NCI-H128 (cell line): ENCODE results near the gene AP1S3.

Experiments used
- DNase-seq: peaks from one replicate; lab custom pipeline; 2025; ENCODE audit not compliant: unreplicated experiment; lab: John Stamatoyannopoulos, UW

The AP1S3 gene

DNA sequence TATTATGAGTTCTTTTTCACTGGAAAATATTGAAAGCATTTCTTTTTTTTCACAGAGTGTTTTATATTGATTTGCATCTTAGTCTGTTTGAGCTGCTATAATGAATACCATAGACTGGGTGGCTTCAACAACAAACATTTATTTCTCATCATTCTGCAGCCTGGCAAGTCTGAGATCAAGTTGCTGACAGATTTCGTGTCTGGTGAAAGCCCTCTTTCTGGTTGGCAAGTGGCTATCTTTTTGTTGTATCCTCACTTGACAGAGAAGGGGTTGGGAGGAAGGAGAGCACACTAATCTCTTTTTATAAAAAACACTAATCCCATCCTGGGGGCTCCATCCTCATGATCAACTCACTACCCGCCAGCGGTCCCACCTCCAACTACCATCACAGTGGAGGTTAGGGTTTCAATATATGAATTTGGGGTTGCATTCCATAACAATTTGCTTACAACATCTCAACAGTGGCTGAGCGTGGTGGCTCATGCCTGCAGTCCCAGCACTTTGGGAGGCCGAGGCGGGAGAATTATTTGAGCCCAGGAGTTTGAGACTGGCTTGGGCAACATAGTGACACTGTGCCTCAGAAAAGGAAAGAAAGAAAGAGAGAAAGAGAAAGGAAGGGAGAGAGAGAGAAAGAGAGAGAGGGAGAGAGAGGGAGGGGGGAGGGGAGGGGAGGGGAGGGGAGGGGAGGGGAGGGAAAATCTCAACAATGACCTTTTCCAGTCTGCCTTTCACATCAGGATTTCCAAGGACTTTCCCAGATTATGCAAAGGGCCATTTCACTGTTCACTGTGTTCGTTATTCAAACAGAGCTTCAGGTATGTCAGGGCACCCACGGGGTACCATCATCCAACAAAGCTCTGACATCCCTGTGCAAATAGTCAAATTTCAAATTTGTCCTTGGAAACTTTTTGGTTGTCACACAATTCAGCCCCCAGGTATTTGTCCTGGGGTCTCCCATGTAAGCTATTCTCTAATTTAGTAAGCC is 111.1 kb downstream of the AP1S3 start:
- DNase-seq, result no peak

DNA sequence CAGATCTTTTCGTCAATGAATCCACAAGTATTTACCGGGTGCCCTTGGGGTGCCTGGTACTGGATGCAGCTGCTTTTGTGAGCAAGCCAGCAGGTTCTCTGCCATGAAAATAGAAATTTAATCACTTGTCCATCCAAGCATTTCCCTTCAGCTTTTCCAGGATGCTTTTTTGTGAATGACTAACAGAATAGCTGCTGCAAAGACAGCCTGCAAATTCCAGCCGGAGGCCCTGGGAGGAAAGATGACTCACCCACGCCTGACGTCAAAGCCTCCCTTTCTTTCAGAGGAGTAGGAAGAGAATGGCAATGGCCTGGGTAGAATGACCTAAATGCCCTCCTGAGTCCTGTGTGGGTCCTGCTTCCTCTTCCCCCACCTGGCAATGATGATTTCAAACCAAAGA is 111.9 kb downstream of the AP1S3 start:
- DNase-seq, result no peak

DNA sequence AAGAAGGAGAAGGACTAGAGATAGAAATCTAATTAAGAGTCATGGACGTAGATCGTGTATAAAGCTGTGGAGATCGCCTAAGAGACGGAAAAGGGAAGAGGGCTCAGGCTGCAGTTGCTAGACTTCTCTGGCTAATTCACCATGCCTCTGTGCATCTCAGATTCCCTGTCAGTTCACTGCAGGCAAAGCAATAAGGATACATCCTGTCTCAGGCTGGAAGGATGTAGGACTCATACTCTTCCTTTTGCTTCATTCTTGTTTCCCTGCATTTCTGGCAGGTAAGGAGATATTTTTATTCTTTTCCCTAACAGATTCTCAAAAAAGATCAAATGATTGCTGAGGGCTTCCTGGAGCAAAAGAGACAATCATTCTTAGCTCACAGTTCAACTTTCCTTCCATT is 112.5 kb downstream of the AP1S3 start:
- DNase-seq, result no peak

DNA sequence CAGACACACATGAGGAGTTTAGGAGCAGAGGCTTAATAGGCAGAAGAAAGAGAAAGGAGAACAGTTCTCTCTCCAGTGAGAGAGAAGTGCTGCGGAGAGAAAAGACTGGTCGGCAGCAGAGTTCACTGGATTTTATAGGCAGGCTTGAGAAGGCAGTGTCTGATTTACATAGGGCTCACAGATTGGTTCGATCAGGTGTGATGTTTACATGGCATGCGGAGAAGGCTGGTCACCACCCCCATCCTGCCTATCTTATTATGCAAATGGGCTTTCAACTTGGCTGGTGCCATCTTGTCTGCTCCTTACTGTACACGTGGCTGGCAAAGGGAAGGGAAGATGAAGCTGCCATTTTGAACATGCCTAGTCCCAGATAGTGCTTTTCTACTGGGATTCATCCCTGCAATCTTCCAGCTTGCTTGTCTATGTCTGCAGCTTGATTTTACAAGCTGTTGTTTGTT is 113.4 kb downstream of the AP1S3 start:
- DNase-seq, result no peak

DNA sequence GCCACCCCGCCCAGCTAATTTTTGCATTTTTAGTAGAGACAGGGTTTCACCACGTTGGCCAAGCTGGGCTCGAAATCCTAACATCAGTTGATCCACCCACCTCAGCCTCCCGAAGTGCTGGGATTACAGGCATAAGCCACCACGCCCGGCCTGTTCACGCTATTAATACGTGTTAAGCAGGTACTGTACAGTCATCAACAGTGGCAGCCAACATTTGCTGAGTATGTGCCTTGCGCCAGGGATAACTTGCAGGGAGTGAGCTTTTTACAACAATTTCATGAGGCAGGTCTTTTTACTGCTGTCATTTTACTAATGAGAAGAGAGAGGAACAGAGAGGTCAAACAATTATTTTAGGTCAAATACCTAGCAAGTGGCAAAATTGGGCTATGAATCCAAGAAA is 115.2 kb downstream of the AP1S3 start:
- DNase-seq, result no peak

DNA sequence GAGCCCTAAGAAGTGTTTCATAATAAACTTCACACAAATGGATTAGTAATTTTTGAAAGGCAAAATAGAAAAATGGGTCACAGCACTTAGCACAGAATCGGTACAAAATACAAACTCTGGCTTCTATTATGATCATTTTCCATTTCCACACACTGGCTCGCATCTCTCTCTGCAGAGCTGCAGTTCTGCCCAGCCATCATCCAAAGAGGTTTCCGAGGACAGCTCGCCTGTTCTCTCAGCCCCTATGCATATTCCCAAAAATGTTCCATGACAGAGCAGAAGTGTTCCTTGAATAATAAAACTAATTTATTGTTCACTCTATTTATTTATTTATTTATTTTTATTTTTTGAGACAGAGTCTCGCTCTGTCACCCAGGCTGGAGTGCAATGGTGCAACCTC is 115.6 kb downstream of the AP1S3 start:
- DNase-seq, result no peak

DNA sequence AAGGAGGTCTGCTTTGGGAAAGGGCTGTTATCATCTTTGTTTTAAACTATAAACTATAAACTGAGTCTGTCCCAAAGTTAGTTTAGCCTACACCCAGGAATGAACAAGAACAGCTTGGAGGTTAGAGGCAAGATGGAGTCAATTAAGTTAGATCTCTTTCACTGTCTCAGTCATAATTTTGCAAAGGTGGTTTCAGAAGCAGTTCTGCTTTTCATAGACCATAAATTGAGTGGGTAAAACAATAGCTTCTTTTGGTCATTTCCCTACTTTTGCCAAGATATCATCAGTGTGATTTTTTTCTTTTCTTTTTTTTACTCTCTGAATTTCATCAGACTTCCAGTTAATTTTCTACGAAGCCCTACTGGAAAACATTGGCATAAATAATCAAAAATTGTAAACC is 117.0 kb downstream of the AP1S3 start:
- DNase-seq, result no peak

DNA sequence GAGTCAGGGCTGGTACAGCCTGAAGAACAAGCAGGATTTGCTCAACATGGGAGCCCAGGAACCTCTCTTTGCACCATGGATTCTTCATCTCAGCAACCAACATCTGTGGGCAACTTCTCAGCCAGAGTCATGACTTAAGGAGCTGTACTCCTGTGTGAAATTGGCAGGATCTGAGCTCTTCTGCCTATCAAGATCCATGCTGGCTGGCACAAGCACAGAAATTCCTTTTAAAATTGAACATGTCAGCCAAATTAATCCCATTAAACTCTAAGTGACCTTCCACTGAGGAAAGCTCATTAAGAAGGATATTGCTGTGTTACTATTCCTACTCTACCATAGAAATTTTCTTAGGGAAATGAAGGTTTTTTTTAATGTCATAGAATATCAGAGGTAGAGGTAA is 124.7 kb downstream of the AP1S3 start:
- DNase-seq, result no peak

DNA sequence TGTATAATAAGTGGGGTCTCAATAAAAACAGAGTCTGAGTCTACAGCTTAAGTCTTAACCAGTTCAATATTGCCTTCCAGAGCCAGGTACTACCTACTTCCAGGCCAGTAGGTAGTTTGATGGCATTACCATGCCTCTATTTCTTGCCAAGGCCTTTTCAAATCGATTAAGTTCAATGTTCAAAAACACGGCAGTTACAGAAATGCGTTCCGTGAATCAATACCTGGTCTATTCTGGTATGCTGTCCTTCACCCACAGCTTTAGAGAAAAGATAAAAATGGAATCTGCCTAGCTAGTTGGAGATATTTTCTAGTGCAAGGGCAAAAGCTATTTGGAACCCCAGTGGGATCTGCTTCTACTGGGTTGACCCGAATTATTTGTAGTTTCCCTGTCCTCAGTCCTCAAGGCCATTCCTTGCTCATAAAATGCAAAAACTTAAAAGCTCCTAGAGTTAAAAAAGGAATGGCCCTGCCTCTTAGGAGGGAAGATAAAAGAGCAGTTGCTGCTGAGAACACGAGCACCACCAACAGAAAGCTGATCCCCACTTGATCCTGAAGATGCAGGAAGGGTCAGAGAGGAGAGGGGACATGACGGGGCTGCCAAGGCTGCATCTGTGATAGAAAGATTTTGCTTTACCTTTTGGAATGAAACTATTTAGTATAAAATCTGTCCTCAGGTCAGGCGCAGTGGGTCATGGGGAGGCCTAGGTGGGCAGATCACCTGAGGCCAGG is 125.6 kb downstream of the AP1S3 start:
- no peak for DNase-seq
